HepG2 (cell line): ENCODE data around the gene KCNAB1. TPM values are rescaled to one million over a fixed set of nuclear protein-coding genes. Genes with fewer than 3 reads are reported as not detected.

ENCODE experiments used
- ATAC-seq: fragments of 200-7000 bp; cut with Tn5 transposase; 3 replicates; pipeline ENCODE4 v1.9.1; 2020; ENCODE audit warnings: mild to moderate bottlenecking, moderate library complexity
- BruUV-seq: library from RNA; stranded (reverse); fragments of 400-500 nt; replicated peaks from 2 replicates; lab custom pipeline; 2021; lab: Mats Ljungman, UMichigan
- CTCF ChIA-PET: fragments of 300-600 bp; formaldehyde crosslinking; extraction: SDS; loops from one replicate; lab custom pipeline; 2021; ENCODE audit warnings: low total read pairs, inconsistent platforms, low intra/inter-chr PET ratio; lab: Yijun Ruan, JAX
- POLR2A ChIA-PET: fragments of 350-600 bp; sonication (Branson Sonifier 250); formaldehyde crosslinking; loops from one replicate; lab custom pipeline; 2020; ENCODE audit warnings: antibody characterized with exemption, inconsistent platforms; lab: Yijun Ruan, JAX
- DNase-seq: peaks from one replicate; pipeline ENCODE4 v3.0.0-alpha.2; 2015; ENCODE audit warnings: low spot score
- FAIRE-seq: peaks from 3 replicates; lab custom pipeline; 2011; peaks lifted over from hg19 to GRCh38; lab: Jason Lieb, UNC
- H2AFZ ChIP-seq: one replicate; pipeline ENCODE4 v1.6.1; 2011; ENCODE audit warnings: low read length, inconsistent platforms
- H3K27ac ChIP-seq: fragments of 300-600 bp; 3 replicates; pipeline ENCODE4 v1.8.0; 2011; ENCODE audit warnings: mixed run types, mild to moderate bottlenecking, mixed read lengths, low read length, inconsistent platforms; ENCODE audit not compliant: insufficient read depth; ENCODE audit errors: extremely low read length
- H3K27me3 ChIP-seq, 2 experiments: fragments of 200-600 bp in 1 of 2; 2 replicates in 1 of 2; 3 replicates in 1 of 2; pipeline versions ENCODE4 v1.6.0 to v1.8.0; 2011; ENCODE audit warnings: low read length in 2 of 2, mild to moderate bottlenecking in 2 of 2, moderate library complexity in 2 of 2, inconsistent platforms in 1 of 2; ENCODE audit not compliant: insufficient read depth in 2 of 2, control insufficient read depth in 1 of 2
- H3K36me3 ChIP-seq, 2 experiments: fragments of 200-600 bp in 1 of 2; replicated peaks in 1 of 2; 2 replicates in 1 of 2; 3 replicates in 1 of 2; pipeline versions ENCODE4 v1.5.1 to v1.8.0; 2011; ENCODE audit warnings: low read length in 2 of 2, inconsistent platforms in 1 of 2; ENCODE audit not compliant: insufficient read depth in 2 of 2, control insufficient read depth in 1 of 2
- H3K4me1 ChIP-seq: 2 replicates; pipeline ENCODE4 v1.5.1; 2012; ENCODE audit warnings: low read length, inconsistent platforms; ENCODE audit not compliant: insufficient read depth
- H3K4me2 ChIP-seq: 2 replicates; pipeline ENCODE4 v1.6.0; 2011; ENCODE audit warnings: low read depth, low read length, inconsistent platforms
- H3K4me3 ChIP-seq, 3 experiments: fragments of 200-600 bp in 1 of 3; sonication (generic), shearing (Covaris generic) in 1 of 3; replicated peaks in 1 of 3; 2 replicates each; pipeline ENCODE4 v1.5.1; 2011 to 2016; ENCODE audit warnings: low read length in 3 of 3, inconsistent platforms in 2 of 3, low read depth in 2 of 3, mild to moderate bottlenecking in 2 of 3, control low read depth in 1 of 3, mixed read lengths in 1 of 3; ENCODE audit not compliant: insufficient read depth in 1 of 3
- H3K79me2 ChIP-seq: one replicate; pipeline ENCODE4 v1.6.1; 2011; ENCODE audit warnings: low read length, inconsistent platforms; ENCODE audit not compliant: insufficient read depth
- H3K9ac ChIP-seq: 2 replicates; pipeline ENCODE4 v1.6.0; 2011; ENCODE audit warnings: mild to moderate bottlenecking, low read depth, low read length, inconsistent platforms; ENCODE audit not compliant: insufficient read depth
- H3K9me3 ChIP-seq: 2 replicates; pipeline ENCODE4 v1.5.1; 2012; ENCODE audit warnings: mild to moderate bottlenecking, low read length
- H4K20me1 ChIP-seq: 2 replicates; pipeline ENCODE4 v1.6.0; 2011; ENCODE audit warnings: inconsistent platforms, mild to moderate bottlenecking, low read length, moderate library complexity; ENCODE audit not compliant: insufficient read depth
- ATM ChIP-seq: fragments of 450-650 bp; IDR thresholded peaks from 2 replicates; pipeline ENCODE4 v1.7.1; 2017; ENCODE audit warnings: mild to moderate bottlenecking, borderline replicate concordance
- MEIS2 ChIP-seq: sonication (generic); formaldehyde crosslinking; IDR thresholded peaks from 2 replicates; pipeline ENCODE4 v1.9.0; 2021; ENCODE audit warnings: mild to moderate bottlenecking, missing genetic modification reagents
- POGZ ChIP-seq: sonication (generic); formaldehyde crosslinking; IDR thresholded peaks from 2 replicates; pipeline ENCODE4 v1.4.0; 2020; ENCODE audit warnings: mild to moderate bottlenecking, missing genetic modification reagents
- ZNF234 ChIP-seq: sonication (generic); formaldehyde crosslinking; conservative IDR thresholded peaks from 2 replicates; pipeline ENCODE4 v1.5.1; 2020; ENCODE audit warnings: mild to moderate bottlenecking, missing genetic modification reagents
- ZNF597 ChIP-seq: sonication (generic); formaldehyde crosslinking; IDR thresholded peaks from 2 replicates; pipeline ENCODE4 v1.5.0; 2020; ENCODE audit warnings: missing genetic modification reagents
- ZNF800 ChIP-seq: sonication (generic); formaldehyde crosslinking; IDR thresholded peaks from 2 replicates; pipeline ENCODE4 v1.4.0; 2020; ENCODE audit warnings: missing genetic modification reagents
- WGBS: methylation state at CpG from one replicate; pipeline ENCODE4 v1.1.6; 2017; ENCODE audit warnings: low lambda C conversion rate; 5-methylcytosine and 5-hydroxymethylcytosine counted together
- in situ Hi-C: cut with HindIII; loops from 2 replicates; pipeline ENCODE4 v1.10.0; 2017; ENCODE audit warnings: low pct_unique_long_range_greater_than_20kb; ENCODE audit not compliant: extremely low pct_ligation_motif_present
- intact Hi-C: fragments of 100-400 bp; cut with micrococcal nuclease; formaldehyde crosslinking; loops from one replicate; pipeline ENCODE4 v1.10.0; 2022; ENCODE audit not compliant: unreplicated experiment
- polyA plus RNA-seq, 8 experiments: library from polyadenylated mRNA; depleted of rRNA in 3 of 8; stranded (reverse) in 7 of 8; unstranded in 1 of 8; fragments of >200 nt; fragmentation: Illumina TruSeq in 4 of 8; extraction: Trizol in 4 of 8; gene quantifications; 2 replicates each; pipeline versions ENCODE4 v1.2.1 to v1.2.3, GENCODE V29; 2011 to 2016; ENCODE audit warnings: low read depth in 4 of 8, missing spikeins in 1 of 8, mixed read lengths in 1 of 8; ENCODE audit not compliant: insufficient read depth in 1 of 8
- total RNA-seq, 5 experiments: library from RNA; depleted of rRNA; stranded (reverse); fragments of >200 nt; fragmentation: Illumina TruSeq; extraction: Trizol; gene quantifications; 2 replicates each; pipeline ENCODE4 v1.2.3, GENCODE V29; 2016; ENCODE audit warnings: low read depth in 1 of 5

The KCNAB1 gene
- total and polyA plus RNA-seq, 2 of the 13 experiments (the other 11 are each of a cell fraction or from before 2014, with no cell fraction given), result not detected

GRCh38 chr3:156184156-156184555, 63.8 kb downstream of the KCNAB1 start:
- H3K9me3 ChIP-seq, result no peaks in the 10 kb centered on the region
- no peaks in the 10 kb centered on the region for H3K4me1 ChIP-seq
- TF ChIP-seq ZNF800 (CRISPR knock-in tag) (no peak), ZNF234 (CRISPR knock-in tag) (no peak), MEIS2 (CRISPR knock-in tag) (no peak), ATM (no peak), POGZ (no peak), ZNF597 (no peak)
- TF ChIP-seq, all 625 proteins: peak for 0
- in situ Hi-C loops, result no loop called here
- intact Hi-C loops, result no loop called here
- POLR2A ChIA-PET, result no interaction called here
- no peak overlapping the region for H2AFZ ChIP-seq
- no peak overlapping the region for H3K9ac ChIP-seq
- no peaks in the 10 kb centered on the region for H3K79me2 ChIP-seq
- no peak overlapping the region for H3K4me2 ChIP-seq
- CTCF ChIA-PET, result no interaction called here
- H3K27ac ChIP-seq, result no peak overlapping the region
- no TSS peak for BruUV-seq
- no peak for FAIRE-seq
- no peak for DNase-seq
- ATAC-seq, result no peak
- no peaks in the 10 kb centered on the region; a peak in 1 of 5 replicates for H3K27me3 ChIP-seq
- 3% methylated on average over 1 of the region's 1 CpG for WGBS
- H4K20me1 ChIP-seq, result no peaks in the 10 kb centered on the region
- H3K36me3 ChIP-seq, result no peaks in the 10 kb centered on the region
- H3K4me3 ChIP-seq, result no peak overlapping the region
